Psoas muscle (tissue), 8 donors: Measurements from ENCODE around the gene KRTAP5-8. TPM values are rescaled to one million over a fixed set of nuclear protein-coding genes. Genes with fewer than 3 reads are reported as not detected.

Source experiments
- ATAC-seq, 4 donors: fragments of 200-7000 bp; cut with Tn5 transposase; one replicate each; pipeline ENCODE4 v1.9.1; 2020; ENCODE audit warnings: moderate library complexity in 3 of 4, mild to moderate bottlenecking in 2 of 4
- DNase-seq, 2 donors: peaks; one replicate each; pipeline ENCODE4 v3.0.0-alpha.2; 2020
- H3K27ac ChIP-seq: fragments of 200-600 bp; one replicate; pipeline ENCODE4 v1.8.0; 2022
- H3K27me3 ChIP-seq, 3 donors: fragments of 200-600 bp in 1 of 3; one replicate each; pipeline versions ENCODE4 v1.6.1 to v1.8.0; 2013 to 2022; ENCODE audit warnings: low read length in 2 of 3, mild to moderate bottlenecking in 2 of 3, moderate library complexity in 1 of 3; ENCODE audit not compliant: insufficient read depth in 3 of 3
- H3K36me3 ChIP-seq, 2 donors: fragments of 200-600 bp in 1 of 2; one replicate each; pipeline versions ENCODE4 v1.6.1 to v1.8.0; 2013 to 2022; ENCODE audit warnings: low read depth in 1 of 2, mild to moderate bottlenecking in 1 of 2, moderate library complexity in 1 of 2; ENCODE audit not compliant: insufficient read depth in 1 of 2
- H3K4me1 ChIP-seq: fragments of 200-600 bp; one replicate; pipeline ENCODE4 v1.8.0; 2022
- H3K4me3 ChIP-seq: fragments of 200-600 bp; one replicate; pipeline ENCODE4 v1.8.0; 2022; ENCODE audit warnings: mild to moderate bottlenecking
- H3K9me3 ChIP-seq: fragments of 200-600 bp; one replicate; pipeline ENCODE4 v1.8.0; 2022
- WGBS, 3 donors: extraction: QIAGEN DNeasy Blood & Tissue Kit; methylation state at CpG; one replicate each; pipeline versions ENCODE4 v1.1.6 to v1.1.7; 2013; 5-methylcytosine and 5-hydroxymethylcytosine counted together
- intact Hi-C, 2 donors: fragments of 100-400 bp; cut with DNase I; formaldehyde crosslinking; loops; one replicate each; pipeline versions ENCODE4 v1.11.0 to v1.14.2; 2022
- polyA plus RNA-seq, 3 donors: library from polyadenylated mRNA; stranded (reverse); fragments of 200-250 nt; gene quantifications; one replicate each; pipeline ENCODE4 v1.2.3, GENCODE V29; 2013
- total RNA-seq, 4 donors: library from RNA; stranded (reverse); fragmentation: NEBNext Ultra II Directional in 2 of 4; extraction: Animal tissue kit (Norgen Biotek cat#: 25700) in 2 of 4; gene quantifications; one replicate each; pipeline versions ENCODE4 v1.2.1 to v1.2.4, GENCODE V29; 2021 to 2023
- TF ChIP-seq, protein P1 (sequence below): fragments of 200-600 bp; IDR thresholded peaks from one replicate; pipeline ENCODE4 v1.8.0; 2022; ENCODE audit warnings: antibody characterized with exemption
- donor health status: healthy with polysubstance abuse.
- donor health status: DM: no; HTN: no; CAD: no; lungs with moderate emphysema.
- donor health status: Bipolar disorder and iron deficiency.
- donor health status: healthy.
- donor health status: DM: yes; HTN: yes; CAD: no.
- donor health status: DM: no; HTN: no; CAD: no.
- donor health status: DM: no; HTN: no; CAD: no.
- donor health status: DM: yes; HTN: yes; CAD: no.

Gene KRTAP5-8
- total and polyA plus RNA-seq, 7 donors, result not detected

DNA sequence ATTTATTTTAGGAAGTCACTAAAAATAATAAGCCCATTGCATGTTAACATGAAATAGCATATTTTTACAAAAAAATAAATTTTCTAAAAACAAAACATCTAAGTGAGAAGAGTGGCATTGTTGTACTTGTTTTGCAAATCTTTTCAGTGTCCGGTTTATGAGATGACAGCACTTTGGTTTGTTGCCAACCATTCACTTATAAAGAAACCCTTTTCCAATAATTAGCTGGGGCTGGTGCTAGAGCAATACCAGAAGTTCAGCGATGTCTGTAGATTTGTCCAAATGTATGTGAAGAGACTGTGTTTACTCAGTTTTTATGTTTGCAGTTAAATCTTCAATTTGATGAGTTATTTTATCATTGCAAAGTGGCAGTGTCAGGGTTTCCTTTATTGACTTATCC, 32.8 kb upstream of the KRTAP5-8 start:
- ATAC-seq, result no peak
- WGBS, 3 donors, result 71 to 77% (median 72%) methylated on average over 2 of the region's 2 CpGs
- H3K27ac ChIP-seq, result no peak overlapping the region
- H3K36me3 ChIP-seq, result peaks cover 0 to 18% of the 10 kb centered on the region in 2 donors
- intact Hi-C loops, result no loop called here
- H3K4me1 ChIP-seq, result no peaks in the 10 kb centered on the region
- H3K9me3 ChIP-seq, result peaks cover 5% of the 10 kb centered on the region
- no peak for DNase-seq
- H3K27me3 ChIP-seq, result no peaks in the 10 kb centered on the region
- TF ChIP-seq, protein P1, sequence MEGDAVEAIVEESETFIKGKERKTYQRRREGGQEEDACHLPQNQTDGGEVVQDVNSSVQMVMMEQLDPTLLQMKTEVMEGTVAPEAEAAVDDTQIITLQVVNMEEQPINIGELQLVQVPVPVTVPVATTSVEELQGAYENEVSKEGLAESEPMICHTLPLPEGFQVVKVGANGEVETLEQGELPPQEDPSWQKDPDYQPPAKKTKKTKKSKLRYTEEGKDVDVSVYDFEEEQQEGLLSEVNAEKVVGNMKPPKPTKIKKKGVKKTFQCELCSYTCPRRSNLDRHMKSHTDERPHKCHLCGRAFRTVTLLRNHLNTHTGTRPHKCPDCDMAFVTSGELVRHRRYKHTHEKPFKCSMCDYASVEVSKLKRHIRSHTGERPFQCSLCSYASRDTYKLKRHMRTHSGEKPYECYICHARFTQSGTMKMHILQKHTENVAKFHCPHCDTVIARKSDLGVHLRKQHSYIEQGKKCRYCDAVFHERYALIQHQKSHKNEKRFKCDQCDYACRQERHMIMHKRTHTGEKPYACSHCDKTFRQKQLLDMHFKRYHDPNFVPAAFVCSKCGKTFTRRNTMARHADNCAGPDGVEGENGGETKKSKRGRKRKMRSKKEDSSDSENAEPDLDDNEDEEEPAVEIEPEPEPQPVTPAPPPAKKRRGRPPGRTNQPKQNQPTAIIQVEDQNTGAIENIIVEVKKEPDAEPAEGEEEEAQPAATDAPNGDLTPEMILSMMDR, result no peak
- no peak overlapping the region for H3K4me3 ChIP-seq

DNA sequence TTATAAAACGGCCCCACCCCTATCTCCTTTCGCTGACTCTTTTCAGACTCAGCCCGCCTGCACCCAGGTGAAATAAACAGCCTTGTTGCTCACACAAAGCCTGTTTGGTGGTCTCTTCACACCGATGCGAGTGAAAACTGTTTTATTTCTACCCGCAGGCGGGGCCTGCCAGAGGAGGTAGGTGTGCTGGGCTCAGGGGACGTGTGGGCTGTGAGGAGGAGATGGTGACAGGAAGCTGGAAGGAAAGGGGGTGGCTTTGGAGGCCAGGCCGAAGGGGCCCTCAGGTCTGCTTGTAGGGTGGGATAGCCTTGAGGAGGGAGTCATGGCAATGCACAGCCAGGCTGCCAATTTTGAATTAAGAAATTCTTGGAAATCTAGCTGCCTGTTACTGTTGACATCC, 32.0 kb upstream of the KRTAP5-8 start:
- peaks cover 5% of the 10 kb centered on the region for H3K9me3 ChIP-seq
- no peak overlapping the region for H3K4me3 ChIP-seq
- intact Hi-C loops, result no loop called here
- H3K4me1 ChIP-seq, result no peaks in the 10 kb centered on the region
- H3K27me3 ChIP-seq, result no peaks in the 10 kb centered on the region
- ATAC-seq, result no peak
- H3K36me3 ChIP-seq, result peaks cover 0 to 16% of the 10 kb centered on the region in 2 donors
- WGBS, 3 donors, result 83 to 92% (median 90%) methylated on average over 9 of the region's 9 CpGs
- no peak for DNase-seq
- no peak overlapping the region for H3K27ac ChIP-seq
- TF ChIP-seq, protein P1, result no peak

DNA sequence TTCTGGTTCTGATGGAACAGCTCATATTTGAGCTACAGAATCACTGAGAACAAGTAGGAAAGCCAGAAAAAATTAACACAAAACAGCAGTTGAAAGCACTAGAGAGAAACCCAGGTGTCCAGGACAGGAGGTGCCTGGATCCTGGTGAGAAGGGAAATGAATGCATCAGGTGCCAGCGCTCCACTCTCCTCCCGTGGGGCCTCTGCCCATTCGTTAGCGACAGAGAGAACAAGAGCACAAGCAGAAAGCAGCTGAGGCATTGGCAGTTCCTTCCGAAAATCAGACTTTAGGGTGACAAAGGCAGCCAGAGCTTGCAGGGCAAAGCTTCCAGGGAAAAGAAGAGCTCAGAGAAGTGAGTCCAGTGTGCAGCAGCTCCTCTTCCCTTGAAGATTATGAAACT, 30.7 kb upstream of the KRTAP5-8 start:
- DNase-seq (no peak), ATAC-seq (no peak)
- peaks cover 0 to 3% of the 10 kb centered on the region in 2 donors for H3K36me3 ChIP-seq
- H3K27me3 ChIP-seq, result no peaks in the 10 kb centered on the region
- no peak overlapping the region for H3K27ac ChIP-seq
- peaks cover 8% of the 10 kb centered on the region for H3K9me3 ChIP-seq
- no peaks in the 10 kb centered on the region for H3K4me1 ChIP-seq
- TF ChIP-seq, protein P1, result no peak
- intact Hi-C loops, result no loop called here
- no peak overlapping the region for H3K4me3 ChIP-seq
- WGBS, 3 donors, result 84 to 95% (median 90%) methylated on average over 5 of the region's 5 CpGs

DNA sequence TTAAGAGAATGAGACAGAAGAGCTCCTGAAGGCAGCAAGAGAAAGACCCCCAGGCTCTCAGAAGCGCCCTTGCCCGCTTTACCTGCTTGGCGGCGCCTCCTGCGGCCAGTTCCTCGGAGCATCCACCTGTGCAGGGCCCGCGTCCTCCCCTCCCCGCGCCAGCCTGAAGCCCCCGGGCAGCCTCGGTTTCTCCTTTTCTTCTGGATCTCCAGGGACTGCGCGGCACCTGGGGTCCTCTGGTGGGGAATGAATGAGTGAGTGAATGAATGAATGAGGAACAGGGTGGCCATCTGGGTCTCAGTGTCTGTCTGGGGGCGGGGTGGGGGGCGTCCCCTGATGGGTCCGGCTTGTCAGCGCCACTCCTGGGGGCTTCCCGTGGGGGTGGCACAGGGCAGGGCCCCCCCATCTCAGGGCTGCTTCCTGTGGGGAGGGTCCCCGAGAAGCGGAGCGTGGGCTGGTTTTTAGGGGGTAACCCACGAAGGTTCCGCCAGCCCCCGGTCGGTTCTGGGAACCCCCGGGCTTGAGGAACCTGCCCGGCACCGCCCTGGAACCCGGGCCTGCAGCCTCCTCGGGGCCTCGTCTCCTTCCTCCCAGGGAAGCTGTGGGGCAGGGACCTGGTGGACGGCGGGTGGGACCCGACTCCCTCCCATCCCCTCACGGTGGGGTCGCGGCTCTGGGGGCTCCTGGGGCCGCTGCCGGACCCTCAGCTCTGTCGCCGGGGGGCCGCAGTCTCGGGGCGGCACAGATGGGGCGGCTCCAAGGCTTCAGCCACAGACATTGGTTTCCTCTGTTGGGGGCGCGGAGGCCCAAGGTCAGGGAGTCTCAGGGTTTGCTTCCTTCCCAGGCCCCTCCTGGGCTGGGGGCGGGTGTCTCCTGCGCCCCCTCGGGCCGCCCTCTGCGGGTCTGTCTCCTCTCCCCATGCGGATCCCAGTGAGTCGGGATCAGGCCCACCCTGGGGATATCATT, 19.0 kb upstream of the KRTAP5-8 start:
- H3K36me3 ChIP-seq, result no peaks in the 10 kb centered on the region
- no peak overlapping the region for H3K4me3 ChIP-seq
- intact Hi-C loops, result no loop called here
- DNase-seq (no peak), ATAC-seq (no peak)
- no peak overlapping the region for H3K27ac ChIP-seq
- 94 to 96% (median 95%) methylated on average over 38 to 55 of the region's 55 CpGs for WGBS, 3 donors
- H3K4me1 ChIP-seq, result no peaks in the 10 kb centered on the region
- H3K9me3 ChIP-seq, result no peaks in the 10 kb centered on the region
- no peaks in the 10 kb centered on the region for H3K27me3 ChIP-seq
- TF ChIP-seq, protein P1, result no peak
